A673 (cell line): ENCODE data around the gene ANKRD52.

ENCODE experiments used
- CTCF ChIP-seq: fragments of 300-800, 200-600 bp; sonication (generic); conservative IDR thresholded peaks from 2 replicates; pipeline ENCODE4 v1.5.1; 2017; ENCODE audit warnings: low read depth, mild to moderate bottlenecking, antibody characterized with exemption, low read length, moderate library complexity, mixed read lengths
- EZH2 ChIP-seq: fragments of 200-600 bp; sonication (generic); IDR thresholded peaks from 2 replicates; pipeline ENCODE4 v1.6.1; 2017; ENCODE audit warnings: borderline replicate concordance, low read depth, mild to moderate bottlenecking, mixed read lengths, antibody characterized with exemption, low read length; ENCODE audit not compliant: poor library complexity, severe bottlenecking

- TF ChIP-seq CTCF, result no peak
- TF ChIP-seq EZH2, result no peak
Observed at GRCh38 chr12:56267443-56268071, 9.4 kb upstream of the ANKRD52 start.
